Tibial artery (tissue), 4 donors: ENCODE measurements around the gene C2CD4D.

ENCODE experiments used
- DNase-seq, 2 donors: peaks; one replicate each; pipeline ENCODE4 v3.0.0-alpha.2; 2019
- H3K27ac ChIP-seq, 2 donors: fragments of 200-600 bp; sonication (generic) in 1 of 2; 1 replicate in 1 of 2; 2 replicates in 1 of 2; pipeline ENCODE4 v1.5.1; 2018 to 2019; ENCODE audit warnings: mild to moderate bottlenecking in 1 of 2
- H3K27me3 ChIP-seq, 2 donors: fragments of 200-600 bp; sonication (generic) in 1 of 2; one replicate each; pipeline versions ENCODE4 v1.5.1 to v1.6.0; 2016 to 2019
- H3K36me3 ChIP-seq, 3 donors: fragments of 200-600 bp; sonication (generic) in 2 of 3; one replicate each; pipeline ENCODE4 v1.5.1; 2016 to 2019; ENCODE audit warnings: mild to moderate bottlenecking in 2 of 3
- H3K4me1 ChIP-seq, 4 donors: fragments of 200-600 bp; sonication (generic) in 2 of 4; 1 replicate in 3 of 4; 2 replicates in 1 of 4; pipeline ENCODE4 v1.5.1; 2016 to 2019
- H3K4me3 ChIP-seq, 2 donors: fragments of 200-600 bp; sonication (generic) in 1 of 2; 1 replicate in 1 of 2; 2 replicates in 1 of 2; pipeline ENCODE4 v1.5.1; 2018 to 2019; ENCODE audit warnings: mild to moderate bottlenecking in 2 of 2
- H3K9me3 ChIP-seq, 3 donors: fragments of 200-600 bp; sonication (generic) in 1 of 3; one replicate each; pipeline ENCODE4 v1.5.1; 2016 to 2019
- CTCF ChIP-seq, 2 experiments: fragments of 200-600 bp in 1 of 2; fragments of 450-650 bp in 1 of 2; IDR thresholded peaks; one replicate each; pipeline ENCODE4 v1.5.1; 2017 to 2019; ENCODE audit warnings: antibody characterized with exemption in 2 of 2, mild to moderate bottlenecking in 1 of 2, moderate library complexity in 1 of 2
- intact Hi-C: fragments of 100-400 bp; cut with DNase I; formaldehyde crosslinking; loops from one replicate; pipeline ENCODE4 v1.15.0; 2023; ENCODE audit warnings: low total_unique reads

C2CD4D gene

GRCh38 chr1:151849126-151849525 lies 9.5 kb upstream of the C2CD4D start:
- H3K4me3 ChIP-seq, result no peak overlapping the region
- H3K9me3 ChIP-seq, result no peaks in the 10 kb centered on the region
- H3K4me1 ChIP-seq, result no peaks in the 10 kb centered on the region
- H3K36me3 ChIP-seq, result no peaks in the 10 kb centered on the region
- TF ChIP-seq CTCF (IDR thresholded peaks at IDR 0.05), result no peak
- intact Hi-C loops, result no loop called here
- H3K27ac ChIP-seq, result no peak overlapping the region
- DNase-seq, result peak in 1 of 2 donors; percentile 34
- peaks cover 0 to 37% of the 10 kb centered on the region in 2 donors for H3K27me3 ChIP-seq

- Histone ChIP-seq H3K27ac (no peak overlapping the region), H3K27me3 (peaks cover 0 to 37% of the 10 kb centered on the region in 2 donors), H3K4me3 (no peak overlapping the region), H3K4me1 (no peaks in the 10 kb centered on the region), H3K9me3 (no peaks in the 10 kb centered on the region), H3K36me3 (no peaks in the 10 kb centered on the region)
- DNase-seq, result peak in 1 of 2 donors; percentile 58
- intact Hi-C loops, result no loop called here
- TF ChIP-seq CTCF (IDR thresholded peaks at IDR 0.05), result no peak
Measured at GRCh38 chr1:151847867-151848596, 8.4 kb upstream of the C2CD4D start.

- no peak overlapping the region for H3K27ac ChIP-seq
- no peak overlapping the region for H3K4me3 ChIP-seq
- H3K9me3 ChIP-seq, result no peaks in the 10 kb centered on the region
- intact Hi-C loops, result no loop called here
- H3K4me1 ChIP-seq, result no peaks in the 10 kb centered on the region
- no peak for TF ChIP-seq CTCF (IDR thresholded peaks at IDR 0.05)
- H3K36me3 ChIP-seq, result no peaks in the 10 kb centered on the region
- peak; percentile 10 to 40 for DNase-seq
- H3K27me3 ChIP-seq, result peaks cover 0 to 32% of the 10 kb centered on the region in 2 donors
Measured at GRCh38 chr1:151846686-151847237, 7.1 kb upstream of the C2CD4D start.

GRCh38 chr1:151846062-151846568 lies 6.5 kb upstream of the C2CD4D start:
- H3K27me3 ChIP-seq, result peaks cover 0 to 32% of the 10 kb centered on the region in 2 donors
- no peaks in the 10 kb centered on the region for H3K9me3 ChIP-seq
- H3K4me1 ChIP-seq, result no peaks in the 10 kb centered on the region
- no peaks in the 10 kb centered on the region for H3K36me3 ChIP-seq
- DNase-seq, result peak in 1 of 2 donors; percentile 19
- H3K27ac ChIP-seq, result no peak overlapping the region
- H3K4me3 ChIP-seq, result no peak overlapping the region
- intact Hi-C loops, result no loop called here
- TF ChIP-seq CTCF (IDR thresholded peaks at IDR 0.05), result no peak

GRCh38 chr1:151843398-151843797 lies 3.8 kb upstream of the C2CD4D start:
- Histone ChIP-seq H3K36me3 (no peaks in the 10 kb centered on the region), H3K4me1 (peaks cover 0 to 18% (median 16%) of the 10 kb centered on the region in 4 donors), H3K27ac (no peak overlapping the region), H3K4me3 (no peak overlapping the region), H3K27me3 (peaks cover 0 to 46% of the 10 kb centered on the region in 2 donors), H3K9me3 (no peaks in the 10 kb centered on the region)
- intact Hi-C loops, result no loop called here
- DNase-seq, result no peak
- no peak for TF ChIP-seq CTCF (IDR thresholded peaks at IDR 0.05)
